AG10803 (cell line): ENCODE measurements around the gene RHOG.

Source experiments
- DNase-seq: peaks from one replicate; pipeline ENCODE4 v3.0.0; 2010; ENCODE audit warnings: low read depth
- H3K4me3 ChIP-seq: 2 replicates; pipeline ENCODE4 v1.5.1; 2011; ENCODE audit warnings: mild to moderate bottlenecking, low read length, control low read depth
- CTCF ChIP-seq: conservative IDR thresholded peaks from 2 replicates; pipeline ENCODE4 v1.5.1; 2011; ENCODE audit warnings: mild to moderate bottlenecking, low read length, control low read depth, inconsistent platforms

Gene RHOG

GRCh38 chr11:3840870-3841425, at the start of gene RHOG:
Gene RHOG (minus strand): TSS chr11:3840959. CDS start chr11:3828138, 12,821 bp downstream.
- no peak for TF ChIP-seq CTCF
- peak; percentile 83 for DNase-seq

GRCh38 chr11:3890014-3890413, 49.3 kb upstream of the RHOG start:
- TF ChIP-seq CTCF = no peak
- no peak for DNase-seq

More at GRCh38 chr11:3840870-3841425, at the start of gene RHOG:
- peak within 1 kb of the TSS; percentile 79 for H3K4me3 ChIP-seq

GRCh38 chr11:3888876-3889275, 48.1 kb upstream of the RHOG start:
- DNase-seq = no peak
- TF ChIP-seq CTCF = no peak
- H3K4me3 ChIP-seq = no peak overlapping the region

More at GRCh38 chr11:3890014-3890413, 49.3 kb upstream of the RHOG start:
- H3K4me3 ChIP-seq = no peak overlapping the region

GRCh38 chr11:3886985-3887384, 46.2 kb upstream of the RHOG start:
- no peak overlapping the region for H3K4me3 ChIP-seq
- TF ChIP-seq CTCF = no peak
- DNase-seq = no peak

- no peak for TF ChIP-seq CTCF
- no peak overlapping the region for H3K4me3 ChIP-seq
- no peak for DNase-seq
Observed at GRCh38 chr11:3885855-3886254, 45.1 kb upstream of the RHOG start.

GRCh38 chr11:3882655-3883054, 41.9 kb upstream of the RHOG start:
- no peak for DNase-seq
- no peak for TF ChIP-seq CTCF
- H3K4me3 ChIP-seq = no peak overlapping the region

- peak; percentile 30 for DNase-seq
- TF ChIP-seq CTCF = no peak
- H3K4me3 ChIP-seq = no peak overlapping the region
Observed at GRCh38 chr11:3880724-3881123, 40.0 kb upstream of the RHOG start.
